NOMO-1 treated with DMSO at 0.1 percent for 48 hours (cell line): Measurements from ENCODE around the gene CPNE5.

Experiments
- DNase-seq: peaks from one replicate; lab custom pipeline; 2025; ENCODE audit not compliant: unreplicated experiment; lab: John Stamatoyannopoulos, UW

The CPNE5 gene

GRCh38 chr6:36749829-36750489 lies 89.3 kb downstream of the CPNE5 start:
- no peak for DNase-seq

GRCh38 chr6:36746251-36746650 lies 93.0 kb downstream of the CPNE5 start:
- DNase-seq, result no peak

- no peak for DNase-seq
These were observed 93.4 kb downstream of the CPNE5 start for GRCh38 chr6:36745836-36746235.

GRCh38 chr6:36745283-36745682 lies 94.0 kb downstream of the CPNE5 start:
- DNase-seq, result no peak

GRCh38 chr6:36744304-36744673 lies 95.0 kb downstream of the CPNE5 start:
- no peak for DNase-seq

- DNase-seq, result no peak
These were observed 95.5 kb downstream of the CPNE5 start for GRCh38 chr6:36743538-36744303.

GRCh38 chr6:36743032-36743431 lies 96.2 kb downstream of the CPNE5 start:
- DNase-seq, result no peak

GRCh38 chr6:36742146-36742545 lies 97.1 kb downstream of the CPNE5 start:
- no peak for DNase-seq

GRCh38 chr6:36740818-36741179 lies 98.4 kb downstream of the CPNE5 start:
- no peak for DNase-seq

GRCh38 chr6:36739947-36740817 lies 99.1 kb downstream of the CPNE5 start:
- DNase-seq, result no peak

GRCh38 chr6:36738108-36738507 lies 101.1 kb downstream of the CPNE5 start:
- DNase-seq, result no peak

- no peak for DNase-seq
These were observed 102.0 kb downstream of the CPNE5 start for GRCh38 chr6:36737043-36737785.

GRCh38 chr6:36735110-36736071 lies 103.9 kb downstream of the CPNE5 start:
- DNase-seq, result peak; percentile 92

GRCh38 chr6:36734486-36735060 lies 104.7 kb downstream of the CPNE5 start:
- no peak for DNase-seq

GRCh38 chr6:36733300-36733699 lies 105.9 kb downstream of the CPNE5 start:
- no peak for DNase-seq

GRCh38 chr6:36731622-36732310 lies 107.5 kb downstream of the CPNE5 start:
- no peak for DNase-seq

GRCh38 chr6:36730424-36731380 lies 108.5 kb downstream of the CPNE5 start:
- no peak for DNase-seq

GRCh38 chr6:36729161-36729524 lies 110.1 kb downstream of the CPNE5 start:
- DNase-seq, result no peak
